ENCODE data around the gene GPAT2.
"Not testable (repeated sequence)": the region's sequence is repeated elsewhere in the genome, so short reads cannot be mapped to it uniquely, and the experiment has no call there.

DNA sequence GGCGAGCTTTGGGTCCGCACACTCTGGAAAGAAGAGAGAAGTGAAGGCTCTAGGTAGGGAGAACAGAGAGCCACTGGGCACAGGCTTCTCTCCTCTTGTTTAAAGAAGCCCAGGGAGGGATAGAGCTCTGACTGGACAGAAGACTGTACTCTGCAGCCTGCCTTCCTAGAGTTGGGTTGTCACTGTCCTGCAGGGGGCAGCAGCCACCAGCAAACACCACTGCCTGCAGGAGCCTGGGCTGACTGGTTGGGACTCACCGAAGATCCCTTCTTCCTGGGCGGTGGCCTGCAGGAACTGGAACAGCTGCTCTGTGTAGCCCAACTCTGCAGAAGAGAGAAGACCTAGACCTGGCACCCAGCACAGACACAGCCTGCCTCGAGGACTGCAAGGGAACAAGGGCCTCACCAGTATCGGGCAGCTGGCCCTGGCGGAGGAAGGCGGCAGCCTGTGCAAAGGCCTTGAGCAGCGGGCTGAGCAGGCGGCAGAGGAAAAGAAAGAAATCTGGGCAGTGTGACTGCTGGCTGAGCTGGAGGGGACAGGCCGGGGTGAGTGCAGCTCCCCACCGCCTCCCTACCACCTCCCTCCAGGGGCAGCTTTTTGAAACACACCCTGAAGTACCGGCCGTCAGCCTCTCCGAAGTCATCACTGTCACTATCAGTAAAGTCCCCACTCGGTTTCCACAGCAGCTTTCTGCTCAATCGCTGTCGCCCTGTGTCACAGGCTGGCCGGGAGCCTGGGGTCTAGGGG, 11.8 kb downstream of the GPAT2 start:
- TF ChIP-seq, protein P1, sequence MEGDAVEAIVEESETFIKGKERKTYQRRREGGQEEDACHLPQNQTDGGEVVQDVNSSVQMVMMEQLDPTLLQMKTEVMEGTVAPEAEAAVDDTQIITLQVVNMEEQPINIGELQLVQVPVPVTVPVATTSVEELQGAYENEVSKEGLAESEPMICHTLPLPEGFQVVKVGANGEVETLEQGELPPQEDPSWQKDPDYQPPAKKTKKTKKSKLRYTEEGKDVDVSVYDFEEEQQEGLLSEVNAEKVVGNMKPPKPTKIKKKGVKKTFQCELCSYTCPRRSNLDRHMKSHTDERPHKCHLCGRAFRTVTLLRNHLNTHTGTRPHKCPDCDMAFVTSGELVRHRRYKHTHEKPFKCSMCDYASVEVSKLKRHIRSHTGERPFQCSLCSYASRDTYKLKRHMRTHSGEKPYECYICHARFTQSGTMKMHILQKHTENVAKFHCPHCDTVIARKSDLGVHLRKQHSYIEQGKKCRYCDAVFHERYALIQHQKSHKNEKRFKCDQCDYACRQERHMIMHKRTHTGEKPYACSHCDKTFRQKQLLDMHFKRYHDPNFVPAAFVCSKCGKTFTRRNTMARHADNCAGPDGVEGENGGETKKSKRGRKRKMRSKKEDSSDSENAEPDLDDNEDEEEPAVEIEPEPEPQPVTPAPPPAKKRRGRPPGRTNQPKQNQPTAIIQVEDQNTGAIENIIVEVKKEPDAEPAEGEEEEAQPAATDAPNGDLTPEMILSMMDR (IDR thresholded peaks at IDR 0.05), result peak; percentile 67 to 90 (median 83)
- not testable (repeated sequence) for TF ChIP-seq POLR2AphosphoS5, POLR2A (IDR thresholded peaks at IDR 0.05)
